Hepatocyte (in vitro differentiated cells): ENCODE data around the gene GDI2. TPM values are rescaled to one million over a fixed set of nuclear protein-coding genes. Genes with fewer than 3 reads are reported as not detected.
"Not testable (repeated sequence)": the region's sequence is repeated elsewhere in the genome, so short reads cannot be mapped to it uniquely, and the experiment has no call there.

Source experiments
- DNase-seq: peaks from one replicate; pipeline ENCODE4 v3.0.0-alpha.2; 2016; ENCODE audit warnings: low spot score
- H2AFZ ChIP-seq: fragments of 200-600 bp; sonication (generic); 2 replicates; pipeline ENCODE4 v1.6.0; 2016; ENCODE audit warnings: antibody characterized with exemption, mild to moderate bottlenecking
- H3K27ac ChIP-seq: fragments of 200-600 bp; sonication (generic); 2 replicates; pipeline ENCODE4 v1.5.1; 2016; ENCODE audit warnings: mild to moderate bottlenecking
- H3K27me3 ChIP-seq: fragments of 200-600 bp; sonication (generic); 2 replicates; pipeline ENCODE4 v1.6.1; 2016
- H3K36me3 ChIP-seq: fragments of 200-600 bp; sonication (generic); replicated peaks from 2 replicates; pipeline ENCODE4 v1.5.1; 2016; ENCODE audit warnings: low read depth; ENCODE audit not compliant: insufficient read depth
- H3K4me1 ChIP-seq: fragments of 200-600 bp; sonication (generic); 2 replicates; pipeline ENCODE4 v1.5.1; 2016; ENCODE audit warnings: mild to moderate bottlenecking, moderate library complexity; ENCODE audit not compliant: insufficient read depth
- H3K4me2 ChIP-seq: fragments of 200-600 bp; sonication (generic); 2 replicates; pipeline ENCODE4 v1.6.0; 2016
- H3K4me3 ChIP-seq: fragments of 200-600 bp; sonication (generic); 2 replicates; pipeline ENCODE4 v1.5.1; 2016; ENCODE audit warnings: mild to moderate bottlenecking
- H3K79me2 ChIP-seq: fragments of 200-600 bp; sonication (generic); 2 replicates; pipeline ENCODE4 v1.6.0; 2017; ENCODE audit warnings: mild to moderate bottlenecking
- H3K9me2 ChIP-seq: fragments of 200-600 bp; sonication (generic); replicated peaks from 2 replicates; pipeline ENCODE4 v1.6.0; 2017; ENCODE audit warnings: mild to moderate bottlenecking; ENCODE audit not compliant: insufficient read depth
- H3K9me3 ChIP-seq: fragments of 200-600 bp; sonication (generic); 2 replicates; pipeline ENCODE4 v1.5.1; 2016; ENCODE audit warnings: low read depth, mild to moderate bottlenecking
- H4K20me1 ChIP-seq: fragments of 200-600 bp; sonication (generic); 2 replicates; pipeline ENCODE4 v1.6.0; 2016; ENCODE audit warnings: mild to moderate bottlenecking; ENCODE audit not compliant: insufficient read depth, poor library complexity, severe bottlenecking
- EZH2 ChIP-seq: fragments of 200-600 bp; sonication (generic); IDR thresholded peaks from 2 replicates; pipeline ENCODE4 v1.6.1; 2016; ENCODE audit warnings: antibody characterized with exemption, mild to moderate bottlenecking, borderline replicate concordance
- EZH2phosphoT487 ChIP-seq: fragments of 200-600 bp; sonication (generic); IDR thresholded peaks from one replicate; pipeline ENCODE4 v1.6.1; 2018; ENCODE audit warnings: antibody characterized with exemption, mild to moderate bottlenecking, low read depth, moderate library complexity; ENCODE audit not compliant: unreplicated experiment, severe bottlenecking
- WGBS: methylation state at CpG from one replicate; pipeline ENCODE4 v1.1.6; 2016; ENCODE audit warnings: low lambda C conversion rate; ENCODE audit errors: missing lambda C conversion rate; 5-methylcytosine and 5-hydroxymethylcytosine counted together
- polyA plus RNA-seq: library from polyadenylated mRNA; unstranded; fragments of >200 nt; fragmentation: Nextera tagmentation; extraction: Ambion mirVana; gene quantifications from 2 replicates; pipeline ENCODE4 v1.2.1, GENCODE V29; 2016
- total RNA-seq: library from RNA; depleted of rRNA; stranded (reverse); fragments of >200 nt; gene quantifications from 2 replicates; pipeline ENCODE4 v1.2.3, GENCODE V29; 2014
- TF ChIP-seq, protein P1 (sequence below): fragments of 200-600 bp; sonication (generic); IDR thresholded peaks from 2 replicates; pipeline ENCODE4 v1.5.1; 2016; ENCODE audit warnings: antibody characterized with exemption, mild to moderate bottlenecking; ENCODE audit not compliant: poor library complexity

The GDI2 gene
- total and polyA plus RNA-seq, 2 experiments from 2014 or later, result 149 to 362 TPM

DNA sequence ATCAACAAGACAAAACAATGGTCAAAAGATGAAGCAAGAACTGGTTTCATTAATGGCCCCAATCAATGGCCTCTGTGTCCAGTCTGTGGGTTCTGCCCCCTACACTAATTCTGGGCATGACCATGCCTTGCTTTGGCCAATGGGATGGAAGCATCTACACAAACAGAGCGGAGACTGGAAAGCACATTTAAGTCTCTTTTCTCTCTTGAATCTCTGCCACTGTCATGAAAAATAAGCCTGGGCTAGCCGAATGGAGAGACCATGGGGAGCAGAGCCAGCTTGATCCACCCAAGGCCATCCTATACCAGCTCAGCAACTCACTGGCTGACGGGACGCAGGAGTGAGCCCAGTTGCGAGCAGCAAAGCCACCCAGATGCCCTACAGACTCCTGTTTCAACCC is 45.6 kb upstream of the GDI2 start:
- TF ChIP-seq EZH2, result no peak
- TF ChIP-seq, protein P1, sequence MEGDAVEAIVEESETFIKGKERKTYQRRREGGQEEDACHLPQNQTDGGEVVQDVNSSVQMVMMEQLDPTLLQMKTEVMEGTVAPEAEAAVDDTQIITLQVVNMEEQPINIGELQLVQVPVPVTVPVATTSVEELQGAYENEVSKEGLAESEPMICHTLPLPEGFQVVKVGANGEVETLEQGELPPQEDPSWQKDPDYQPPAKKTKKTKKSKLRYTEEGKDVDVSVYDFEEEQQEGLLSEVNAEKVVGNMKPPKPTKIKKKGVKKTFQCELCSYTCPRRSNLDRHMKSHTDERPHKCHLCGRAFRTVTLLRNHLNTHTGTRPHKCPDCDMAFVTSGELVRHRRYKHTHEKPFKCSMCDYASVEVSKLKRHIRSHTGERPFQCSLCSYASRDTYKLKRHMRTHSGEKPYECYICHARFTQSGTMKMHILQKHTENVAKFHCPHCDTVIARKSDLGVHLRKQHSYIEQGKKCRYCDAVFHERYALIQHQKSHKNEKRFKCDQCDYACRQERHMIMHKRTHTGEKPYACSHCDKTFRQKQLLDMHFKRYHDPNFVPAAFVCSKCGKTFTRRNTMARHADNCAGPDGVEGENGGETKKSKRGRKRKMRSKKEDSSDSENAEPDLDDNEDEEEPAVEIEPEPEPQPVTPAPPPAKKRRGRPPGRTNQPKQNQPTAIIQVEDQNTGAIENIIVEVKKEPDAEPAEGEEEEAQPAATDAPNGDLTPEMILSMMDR, result no peak
- TF ChIP-seq EZH2phosphoT487, result no peak
- Histone ChIP-seq H3K4me2 (no peak overlapping the region), H4K20me1 (no peaks in the 10 kb centered on the region), H2AFZ (no peak overlapping the region), H3K9me3 (no peaks in the 10 kb centered on the region), H3K4me1 (no peaks in the 10 kb centered on the region), H3K9me2 (no peaks in the 10 kb centered on the region), H3K27me3 (no peaks in the 10 kb centered on the region), H3K79me2 (no peaks in the 10 kb centered on the region), H3K27ac (no peak overlapping the region), H3K36me3 (no peaks in the 10 kb centered on the region), H3K4me3 (no peak overlapping the region)
- 87% methylated on average over 5 of the region's 5 CpGs for WGBS
- no peak for DNase-seq

DNA sequence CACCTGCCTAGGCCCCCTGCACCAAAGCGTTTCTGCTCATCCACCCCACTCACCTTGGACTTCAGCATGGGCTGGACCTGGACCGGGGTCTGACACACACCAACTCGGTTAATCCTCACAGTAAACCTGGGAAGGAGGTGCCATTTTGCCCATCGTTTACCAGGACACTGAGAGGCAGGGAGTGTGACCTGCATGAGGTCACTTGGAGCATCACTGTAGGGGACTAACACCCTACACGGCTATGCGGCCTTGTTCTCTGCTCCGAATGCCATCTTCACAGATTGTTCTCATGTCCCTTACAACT is 43.4 kb upstream of the GDI2 start:
- DNase-seq, result no peak
- H3K27me3 ChIP-seq, result no peaks in the 10 kb centered on the region
- H3K9me3 ChIP-seq, result no peaks in the 10 kb centered on the region
- H3K4me2 ChIP-seq, result no peak overlapping the region
- no peaks in the 10 kb centered on the region for H3K36me3 ChIP-seq
- H3K4me1 ChIP-seq, result no peaks in the 10 kb centered on the region
- no peak overlapping the region for H2AFZ ChIP-seq
- H3K9me2 ChIP-seq, result no peaks in the 10 kb centered on the region
- no peak for TF ChIP-seq EZH2phosphoT487
- H3K4me3 ChIP-seq, result no peak overlapping the region
- no peak overlapping the region for H3K27ac ChIP-seq
- H4K20me1 ChIP-seq, result no peaks in the 10 kb centered on the region
- no peaks in the 10 kb centered on the region for H3K79me2 ChIP-seq
- 76% methylated on average over 7 of the region's 7 CpGs for WGBS

DNA sequence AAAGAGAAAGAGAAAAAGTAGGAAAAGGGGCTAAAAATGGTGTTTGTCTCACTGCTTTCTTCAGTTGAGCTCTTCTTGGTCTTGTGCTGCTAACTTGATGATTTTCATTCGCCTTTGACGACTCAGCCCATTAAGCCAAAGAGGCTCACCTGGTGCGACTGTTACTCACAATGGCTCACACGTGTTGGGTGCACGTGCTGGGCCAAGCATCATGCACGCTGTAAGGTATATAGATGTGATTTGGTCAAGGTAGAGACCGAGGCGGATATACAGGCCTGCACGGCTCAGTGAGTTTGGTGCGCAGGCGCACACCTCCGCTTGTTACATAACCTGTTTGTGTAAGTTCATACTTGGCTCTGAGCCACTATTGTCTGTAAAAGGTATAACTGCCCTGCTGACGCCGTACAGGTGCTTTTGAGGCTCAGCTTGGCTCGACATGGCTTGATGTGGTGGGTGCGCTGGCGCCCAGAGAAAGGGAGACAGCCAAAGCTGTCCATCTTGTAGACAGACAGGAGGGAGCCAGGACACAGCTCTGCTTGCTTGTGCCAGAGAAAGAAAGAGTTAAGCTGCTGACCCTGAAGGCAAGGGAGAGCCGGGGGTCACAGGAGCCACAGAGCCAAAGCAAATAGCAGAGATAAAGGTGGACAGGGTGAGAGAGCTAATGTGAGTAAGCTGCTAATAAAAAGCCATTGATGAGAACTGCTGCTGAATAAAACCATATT is 42.9 kb upstream of the GDI2 start:
- no peak overlapping the region for H3K4me3 ChIP-seq
- no peak for DNase-seq
- TF ChIP-seq EZH2phosphoT487 (no peak), EZH2 (no peak)
- TF ChIP-seq, protein P1, result no peak
- no peaks in the 10 kb centered on the region for H3K9me2 ChIP-seq
- WGBS, result 70% methylated on average over 18 of the region's 18 CpGs
- no peaks in the 10 kb centered on the region for H3K9me3 ChIP-seq
- no peak overlapping the region for H3K27ac ChIP-seq
- no peaks in the 10 kb centered on the region for H3K4me1 ChIP-seq
- no peaks in the 10 kb centered on the region for H3K36me3 ChIP-seq
- no peaks in the 10 kb centered on the region for H3K79me2 ChIP-seq
- no peak overlapping the region for H2AFZ ChIP-seq
- H3K27me3 ChIP-seq, result no peaks in the 10 kb centered on the region
- H3K4me2 ChIP-seq, result no peak overlapping the region
- no peaks in the 10 kb centered on the region for H4K20me1 ChIP-seq

GRCh38 chr10:5854131-5854475 is 40.9 kb upstream of the GDI2 start:
- no peaks in the 10 kb centered on the region for H3K27me3 ChIP-seq
- H3K4me3 ChIP-seq, result no peak overlapping the region
- 84% methylated on average over 5 of the region's 5 CpGs for WGBS
- DNase-seq, result no peak
- no peaks in the 10 kb centered on the region for H3K36me3 ChIP-seq
- no peak overlapping the region for H3K27ac ChIP-seq
- no peak overlapping the region for H3K4me2 ChIP-seq
- no peaks in the 10 kb centered on the region for H4K20me1 ChIP-seq
- H3K79me2 ChIP-seq, result no peaks in the 10 kb centered on the region
- H3K9me2 ChIP-seq, result no peaks in the 10 kb centered on the region
- H2AFZ ChIP-seq, result no peak overlapping the region
- TF ChIP-seq, protein P1, result no peak
- no peak for TF ChIP-seq EZH2
- TF ChIP-seq EZH2phosphoT487, result no peak
- no peaks in the 10 kb centered on the region for H3K9me3 ChIP-seq
- no peaks in the 10 kb centered on the region for H3K4me1 ChIP-seq

- H4K20me1 ChIP-seq, H3K4me3 ChIP-seq, H3K9me2 ChIP-seq, H3K4me1 ChIP-seq, H3K9me3 ChIP-seq, H3K4me2 ChIP-seq, H3K27ac ChIP-seq, H3K36me3 ChIP-seq, H2AFZ ChIP-seq, DNase-seq, H3K79me2 ChIP-seq, H3K27me3 ChIP-seq: not testable (repeated sequence)
- WGBS, result 99% methylated on average over 4 of the region's 4 CpGs
Measured at GRCh38 chr10:5846667-5847066, 33.4 kb upstream of the GDI2 start.
